HG03196 (cell line): Measurements from ENCODE around the gene ASCL5.

Experiments
- ATAC-seq: cut with Tn5 transposase; IDR thresholded peaks from one replicate; pipeline ENCODE4 v1.9.1; 2021; ENCODE audit not compliant: unreplicated experiment

ASCL5 gene

GRCh38 chr1:201111156-201111555 lies 15.8 kb downstream of the ASCL5 start:
- ATAC-seq = no peak

DNA sequence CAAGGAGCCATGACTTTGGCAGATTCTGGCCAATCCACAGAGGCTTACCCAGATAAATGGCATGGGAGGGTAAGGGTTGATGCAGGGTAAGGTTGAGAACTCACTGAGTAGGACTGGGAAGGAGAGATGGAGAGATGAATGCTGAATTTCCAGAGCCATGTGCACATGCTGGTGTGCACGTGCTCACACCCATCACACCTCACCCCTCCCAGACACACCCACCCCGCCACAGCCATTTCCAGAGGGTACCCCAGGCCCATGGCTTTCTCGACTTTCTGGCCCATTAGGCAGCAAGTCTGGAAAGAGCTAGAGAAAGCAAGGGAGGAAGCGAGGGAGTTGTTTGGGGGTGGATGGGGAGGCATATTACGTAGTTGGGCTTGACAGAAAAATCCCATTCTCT lies 16.4 kb downstream of the ASCL5 start:
- no peak for ATAC-seq

DNA sequence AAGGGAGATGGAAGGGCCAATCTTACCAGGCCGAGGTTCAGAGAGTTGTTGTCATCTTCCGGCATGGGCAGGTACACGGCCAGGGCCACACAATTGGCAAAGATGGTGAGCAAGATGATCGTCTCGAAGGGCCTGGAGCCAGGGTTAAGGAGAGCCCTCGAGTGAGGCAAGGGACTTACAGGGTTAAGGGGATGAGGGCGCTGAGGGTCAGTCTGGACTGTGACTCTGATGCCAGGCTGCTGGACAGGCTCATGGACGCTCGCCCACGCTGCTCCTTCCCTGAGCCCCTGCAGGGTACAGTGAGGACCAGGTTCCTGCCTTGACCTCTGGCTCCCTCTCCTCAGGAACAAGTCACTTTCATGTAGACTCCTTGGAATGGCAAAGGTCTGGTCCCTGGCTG lies 16.8 kb downstream of the ASCL5 start:
- ATAC-seq = no peak

- no peak for ATAC-seq
Measured at GRCh38 chr1:201109651-201110050, 17.3 kb downstream of the ASCL5 start.

GRCh38 chr1:201108614-201109013 lies 18.4 kb downstream of the ASCL5 start:
- no peak for ATAC-seq

DNA sequence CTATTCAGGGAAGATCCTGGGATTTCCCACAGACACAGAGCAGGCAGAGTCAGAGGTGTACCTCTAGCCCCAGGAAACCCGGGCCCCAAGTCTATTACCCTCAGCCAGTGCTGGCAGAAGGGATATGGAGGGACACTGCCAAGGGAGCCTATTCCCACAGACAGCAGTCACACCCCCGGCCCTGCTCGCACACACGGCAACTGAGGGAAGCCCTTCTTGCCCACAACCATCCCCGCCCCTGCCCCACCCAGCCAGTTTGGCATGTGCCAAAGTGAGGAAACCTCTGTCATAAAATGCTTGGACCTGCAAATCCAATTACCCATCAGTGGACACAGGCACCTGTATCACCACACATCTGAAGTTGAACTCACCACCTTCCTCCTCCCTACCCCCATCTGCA lies 21.3 kb downstream of the ASCL5 start:
- no peak for ATAC-seq

DNA sequence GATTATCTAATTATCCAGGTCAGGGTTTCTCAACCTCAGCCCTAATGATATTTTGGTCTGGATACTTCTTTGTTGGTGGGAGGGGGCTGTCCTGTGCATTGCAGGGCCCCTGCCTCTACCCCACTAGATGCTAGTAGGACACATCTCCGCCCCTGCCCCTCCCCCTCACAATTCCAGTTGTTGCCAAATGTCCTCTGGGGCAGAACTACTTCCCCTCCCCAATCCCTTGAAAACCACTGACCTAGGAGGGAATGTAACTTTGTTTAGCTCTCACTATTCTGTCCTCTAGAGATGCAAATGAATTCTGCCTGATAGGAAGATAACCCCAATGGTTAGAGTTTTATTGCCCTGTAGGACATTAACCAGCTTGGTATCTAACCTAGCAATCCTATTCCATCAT lies 22.8 kb downstream of the ASCL5 start:
- no peak for ATAC-seq

- ATAC-seq = no peak
Measured at GRCh38 chr1:201103666-201104065, 23.3 kb downstream of the ASCL5 start.

DNA sequence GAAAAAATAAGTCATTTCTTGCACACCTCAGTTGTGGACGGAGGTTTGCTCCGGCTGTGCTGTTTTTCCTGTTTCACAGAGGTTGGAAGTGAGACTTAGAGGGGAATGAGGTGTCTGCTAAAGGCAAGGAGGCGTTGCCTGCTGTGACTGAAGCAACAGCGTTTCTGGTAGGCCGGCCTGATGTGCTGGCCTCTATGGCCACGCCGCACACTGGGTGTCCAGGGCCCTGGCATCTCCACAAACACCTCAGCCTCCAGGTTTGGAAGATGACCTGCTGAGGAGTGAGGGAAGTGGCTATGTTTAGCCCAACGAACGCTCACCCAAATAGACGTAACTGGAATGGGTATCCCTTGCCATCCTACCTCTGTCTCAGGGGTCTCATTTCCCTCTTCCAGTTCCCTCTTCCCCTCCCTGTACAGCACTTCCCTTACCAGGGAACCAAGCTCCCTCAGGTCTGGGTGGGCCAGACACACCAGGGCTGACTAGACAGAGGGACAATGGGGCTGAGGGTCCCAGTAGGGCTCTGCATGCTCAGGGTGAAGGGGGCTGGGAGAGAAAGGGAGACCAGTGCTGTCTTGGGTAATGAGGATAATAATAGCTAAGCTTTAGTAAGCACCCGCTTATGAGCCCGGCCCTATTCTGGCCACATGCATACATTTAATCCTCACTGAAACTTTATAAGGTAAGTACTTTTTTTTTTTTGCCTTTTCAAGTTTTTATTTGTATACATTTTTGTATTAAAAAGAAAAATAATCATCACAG lies 26.6 kb downstream of the ASCL5 start:
- ATAC-seq = no peak

- ATAC-seq = no peak
Measured at GRCh38 chr1:201098992-201099677, 27.8 kb downstream of the ASCL5 start.

DNA sequence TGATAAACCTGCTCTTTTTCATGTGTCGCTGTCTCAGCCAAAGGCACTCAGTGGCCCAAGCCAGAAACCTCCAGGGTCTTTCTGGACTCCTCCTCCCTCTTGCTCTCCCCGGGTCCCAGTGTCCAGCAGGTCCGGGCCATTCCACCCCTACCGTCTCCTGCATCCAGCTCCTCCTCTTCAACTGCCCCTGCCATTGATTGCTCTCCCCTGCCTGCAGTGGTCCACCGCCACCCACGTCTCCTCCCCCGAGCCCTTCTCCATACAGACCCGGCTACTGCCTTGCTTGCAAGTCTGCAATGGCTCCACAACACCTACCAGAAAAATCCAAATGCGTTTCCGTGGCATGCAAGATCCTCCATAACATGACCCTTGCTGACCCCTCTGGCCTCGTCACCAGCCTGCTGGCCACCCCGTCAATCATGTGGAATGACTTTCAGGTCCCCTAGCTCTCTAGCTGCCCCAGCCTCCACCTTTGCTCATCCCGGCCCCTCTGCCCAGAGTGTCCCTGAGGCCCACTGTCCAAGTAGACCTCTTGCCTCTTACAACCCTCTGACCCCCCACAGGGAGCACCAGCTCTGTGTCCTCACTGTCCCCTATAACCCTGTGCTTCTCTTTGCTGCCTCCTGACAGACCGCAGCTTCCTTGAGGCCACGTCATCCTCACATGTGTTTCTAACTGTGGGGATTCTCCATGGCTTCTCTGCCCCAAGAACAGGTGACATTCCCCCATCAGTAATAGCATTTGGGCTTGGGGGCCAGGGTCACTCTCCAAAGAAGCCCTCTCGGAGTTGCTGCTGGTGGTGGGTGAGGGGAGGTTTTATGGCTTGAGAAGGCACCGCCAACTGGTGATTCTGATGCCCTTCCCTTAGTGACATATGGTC lies 29.8 kb downstream of the ASCL5 start:
- ATAC-seq = no peak

- ATAC-seq = no peak
Measured at GRCh38 chr1:201096041-201096461, 30.9 kb downstream of the ASCL5 start.

- ATAC-seq = no peak
Measured at GRCh38 chr1:201095581-201095980, 31.4 kb downstream of the ASCL5 start.

- ATAC-seq = no peak
Measured at GRCh38 chr1:201094832-201095231, 32.2 kb downstream of the ASCL5 start.

DNA sequence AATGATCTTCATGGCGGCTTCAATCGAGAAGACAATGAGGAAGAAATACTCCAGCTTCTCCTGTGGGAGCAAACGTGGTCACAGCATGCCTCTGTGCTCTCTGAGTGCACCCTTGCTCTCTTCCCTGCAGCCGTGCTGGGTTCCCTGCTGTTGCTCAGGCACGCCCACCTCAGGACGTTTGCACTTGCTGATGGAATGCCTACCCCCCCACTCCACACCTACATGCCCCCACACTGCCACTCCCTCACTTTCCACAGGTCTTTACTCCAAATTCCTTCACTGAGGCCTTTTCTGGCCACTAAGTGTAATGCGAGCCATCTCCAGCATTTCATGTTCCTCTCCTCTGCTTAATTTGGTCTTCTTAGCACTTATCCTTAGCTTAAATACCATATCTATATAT lies 33.0 kb downstream of the ASCL5 start:
- ATAC-seq = no peak

- ATAC-seq = no peak
Measured at GRCh38 chr1:201093561-201093960, 33.4 kb downstream of the ASCL5 start.

DNA sequence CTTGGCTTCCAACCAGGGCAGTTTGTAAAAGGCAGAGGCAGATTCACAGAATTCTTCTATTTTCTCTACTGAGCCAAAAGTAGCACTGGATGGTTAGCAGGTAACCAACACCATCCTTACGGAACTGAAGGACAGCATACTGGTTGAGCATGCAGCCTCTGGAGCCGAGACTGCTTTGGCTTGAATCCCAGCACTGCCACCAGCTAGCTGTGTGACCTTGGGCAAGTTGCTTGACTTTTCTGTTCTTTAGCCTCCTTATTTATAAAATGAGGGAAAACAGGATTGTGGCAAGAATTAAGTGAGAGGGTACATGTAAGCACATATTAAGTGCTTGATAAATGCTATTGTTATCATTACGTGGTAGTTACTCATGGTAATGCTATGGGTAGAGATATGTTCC lies 34.2 kb downstream of the ASCL5 start:
- no peak for ATAC-seq

DNA sequence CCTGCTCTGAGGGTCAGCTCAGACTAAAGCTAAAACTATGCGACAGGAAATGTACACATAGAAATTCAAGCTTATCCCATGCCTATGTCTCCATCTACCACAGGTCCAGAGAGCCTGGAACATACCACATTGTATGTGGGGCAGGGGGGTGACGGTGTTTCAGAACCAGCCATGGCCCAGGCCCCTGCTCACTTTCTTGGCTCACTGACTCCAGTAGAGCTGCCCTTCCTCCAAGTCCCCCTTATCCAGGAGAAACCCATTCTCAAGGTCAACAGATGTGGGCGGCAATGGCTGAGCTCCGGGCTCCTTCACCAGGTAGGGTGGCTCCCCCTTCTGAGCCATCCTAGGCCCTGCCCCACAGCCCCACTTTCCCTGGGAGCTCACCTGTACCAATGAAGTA lies 35.7 kb downstream of the ASCL5 start:
- no peak for ATAC-seq

- ATAC-seq = no peak
Measured at GRCh38 chr1:201090541-201090940, 36.4 kb downstream of the ASCL5 start.

DNA sequence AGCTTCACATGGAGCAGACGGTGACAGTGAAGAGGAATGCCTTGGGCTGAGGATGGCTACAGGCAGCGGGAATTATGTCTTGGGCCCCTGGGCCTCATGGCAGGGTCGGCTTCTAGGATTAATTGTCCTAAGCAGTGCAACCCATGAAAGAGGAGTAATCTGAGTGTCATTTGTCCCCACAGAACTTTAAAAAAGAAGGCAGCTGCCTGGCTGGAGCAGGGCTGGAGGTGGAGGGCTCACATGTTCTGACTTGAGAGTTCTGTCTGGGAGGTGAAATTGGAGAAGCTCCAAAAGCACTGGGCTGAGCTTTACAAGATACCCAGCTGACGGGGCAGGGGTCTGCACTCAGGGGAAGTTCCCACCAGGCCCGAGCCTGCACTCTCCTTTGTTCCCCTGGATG lies 37.4 kb downstream of the ASCL5 start:
- no peak for ATAC-seq

- no peak for ATAC-seq
Measured at GRCh38 chr1:201088901-201089525, 38.0 kb downstream of the ASCL5 start.
